Ishikawa (cell line): ENCODE data around the gene TP53RK.

Source experiments
- CEBPB ChIP-seq: IDR thresholded peaks from 2 replicates; pipeline ENCODE4 v1.6.1; 2012
- CREB1 ChIP-seq: IDR thresholded peaks from 2 replicates; pipeline ENCODE4 v1.6.1; 2012; ENCODE audit warnings: low read depth
- EGR1 ChIP-seq: IDR thresholded peaks from 2 replicates; pipeline ENCODE4 v1.6.1; 2012
- EP300 ChIP-seq: IDR thresholded peaks from 2 replicates; pipeline ENCODE4 v1.6.1; 2012; ENCODE audit warnings: borderline replicate concordance
- FOXM1 ChIP-seq: IDR thresholded peaks from 2 replicates; pipeline ENCODE4 v1.6.1; 2012; ENCODE audit warnings: low read depth, borderline replicate concordance
- NFIC ChIP-seq: IDR thresholded peaks from 2 replicates; pipeline ENCODE4 v1.6.1; 2012
- RAD21 ChIP-seq: IDR thresholded peaks from 2 replicates; pipeline ENCODE4 v1.6.1; 2012; ENCODE audit warnings: low read depth
- REST ChIP-seq: IDR thresholded peaks from 2 replicates; pipeline ENCODE4 v1.6.1; 2012; ENCODE audit warnings: low read depth, mild to moderate bottlenecking
- TAF1 ChIP-seq: IDR thresholded peaks from 2 replicates; pipeline ENCODE4 v1.6.1; 2012; ENCODE audit warnings: low read depth, mild to moderate bottlenecking
- TEAD4 ChIP-seq: IDR thresholded peaks from 2 replicates; pipeline ENCODE4 v1.6.1; 2012
- USF1 ChIP-seq: IDR thresholded peaks from 2 replicates; pipeline ENCODE4 v1.6.1; 2012
- YY1 ChIP-seq: IDR thresholded peaks from 2 replicates; pipeline ENCODE4 v1.6.1; 2012; ENCODE audit warnings: low read depth
- ZBTB7A ChIP-seq: IDR thresholded peaks from 2 replicates; pipeline ENCODE4 v1.6.1; 2012; ENCODE audit warnings: low read depth
- TF ChIP-seq, protein P1 (sequence below): IDR thresholded peaks from 2 replicates; pipeline ENCODE4 v1.6.1; 2012

GRCh38 chr20:46695892-46696291 lies 6.6 kb upstream of the TP53RK start:
- no peak for TF ChIP-seq FOXM1
- TF ChIP-seq TAF1: no peak
- TF ChIP-seq TEAD4: no peak
- TF ChIP-seq CEBPB: no peak
- no peak for TF ChIP-seq YY1
- TF ChIP-seq, protein P1, sequence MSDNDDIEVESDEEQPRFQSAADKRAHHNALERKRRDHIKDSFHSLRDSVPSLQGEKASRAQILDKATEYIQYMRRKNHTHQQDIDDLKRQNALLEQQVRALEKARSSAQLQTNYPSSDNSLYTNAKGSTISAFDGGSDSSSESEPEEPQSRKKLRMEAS: no peak
- no peak for TF ChIP-seq CREB1
- no peak for TF ChIP-seq ZBTB7A
- no peak for TF ChIP-seq RAD21
- no peak for TF ChIP-seq EP300
- no peak for TF ChIP-seq REST
- no peak for TF ChIP-seq EGR1
- TF ChIP-seq USF1: no peak
- TF ChIP-seq NFIC: no peak
